ENCODE data around the gene TCF7L2. TPM values are rescaled to one million over a fixed set of nuclear protein-coding genes. Genes with fewer than 3 reads are reported as not detected.

The TCF7L2 gene
- total and polyA plus RNA-seq, 2 donors = 1.4 to 11.1 TPM

- H3K4me1 ChIP-seq (ENCODE audit: control insufficient read depth in 2 of 2, insufficient read depth in 2 of 2, low read length in 2 of 2) = no peaks in the 10 kb centered on the region
- no peak overlapping the region for H3K27ac ChIP-seq (ENCODE audit: low read depth in 1 of 2, low read length in 1 of 2)
- WGBS = 96% methylated on average over 10 of the region's 10 CpGs
- no peak overlapping the region for H3K4me3 ChIP-seq (ENCODE audit: low read length in 2 of 2)
- no peaks in the 10 kb centered on the region for H3K9me3 ChIP-seq (ENCODE audit: control insufficient read depth in 2 of 2, insufficient read depth in 1 of 2, low read length in 1 of 2)
- no peaks in the 10 kb centered on the region for H3K36me3 ChIP-seq (ENCODE audit: control insufficient read depth in 2 of 2, insufficient read depth in 2 of 2, low read length in 1 of 2)
- no peaks in the 10 kb centered on the region for H3K27me3 ChIP-seq (ENCODE audit: control insufficient read depth in 2 of 2, insufficient read depth in 1 of 2, low read length in 1 of 2)
- no peak for DNase-seq (ENCODE audit: low read depth in 6 of 9, low spot score in 9 of 9)
These were observed 165.5 kb downstream of the TCF7L2 start for GRCh38 chr10:113115556-113115955.

GRCh38 chr10:113118882-113119281 lies 168.8 kb downstream of the TCF7L2 start:
- H3K4me1 ChIP-seq (ENCODE audit: control insufficient read depth in 2 of 2, insufficient read depth in 2 of 2, low read length in 2 of 2) = no peaks in the 10 kb centered on the region
- no peak overlapping the region for H3K4me3 ChIP-seq (ENCODE audit: low read length in 2 of 2)
- H3K27me3 ChIP-seq (ENCODE audit: control insufficient read depth in 2 of 2, insufficient read depth in 1 of 2, low read length in 1 of 2) = no peaks in the 10 kb centered on the region
- no peaks in the 10 kb centered on the region for H3K36me3 ChIP-seq (ENCODE audit: control insufficient read depth in 2 of 2, insufficient read depth in 2 of 2, low read length in 1 of 2)
- no peaks in the 10 kb centered on the region for H3K9me3 ChIP-seq (ENCODE audit: control insufficient read depth in 2 of 2, insufficient read depth in 1 of 2, low read length in 1 of 2)
- DNase-seq (ENCODE audit: low read depth in 6 of 9, low spot score in 9 of 9) = no peak
- no peak overlapping the region for H3K27ac ChIP-seq (ENCODE audit: low read depth in 1 of 2, low read length in 1 of 2)
- 98% methylated on average over 15 of the region's 15 CpGs for WGBS

GRCh38 chr10:113119801-113120200 lies 169.8 kb downstream of the TCF7L2 start:
- Histone ChIP-seq H3K4me1 (ENCODE audit: control insufficient read depth in 2 of 2, insufficient read depth in 2 of 2, low read length in 2 of 2) (no peaks in the 10 kb centered on the region), H3K27me3 (ENCODE audit: control insufficient read depth in 2 of 2, insufficient read depth in 1 of 2, low read length in 1 of 2) (no peaks in the 10 kb centered on the region), H3K36me3 (ENCODE audit: control insufficient read depth in 2 of 2, insufficient read depth in 2 of 2, low read length in 1 of 2) (no peaks in the 10 kb centered on the region), H3K9me3 (ENCODE audit: control insufficient read depth in 2 of 2, insufficient read depth in 1 of 2, low read length in 1 of 2) (no peaks in the 10 kb centered on the region), H3K4me3 (ENCODE audit: low read length in 2 of 2) (no peak overlapping the region), H3K27ac (ENCODE audit: low read depth in 1 of 2, low read length in 1 of 2) (no peak overlapping the region)
- 98% methylated on average over 14 of the region's 14 CpGs for WGBS
- no peak for DNase-seq (ENCODE audit: low read depth in 6 of 9, low spot score in 9 of 9)

GRCh38 chr10:113121153-113121552 lies 171.1 kb downstream of the TCF7L2 start:
- H3K4me3 ChIP-seq (ENCODE audit: low read length in 2 of 2) = no peak overlapping the region
- H3K4me1 ChIP-seq (ENCODE audit: control insufficient read depth in 2 of 2, insufficient read depth in 2 of 2, low read length in 2 of 2) = peaks cover 0 to under 1% of the 10 kb centered on the region in 2 donors
- no peak for DNase-seq (ENCODE audit: low read depth in 6 of 9, low spot score in 9 of 9)
- WGBS = 71% methylated on average over 7 of the region's 7 CpGs
- peaks cover 0 to 6% of the 10 kb centered on the region in 2 donors for H3K27me3 ChIP-seq (ENCODE audit: control insufficient read depth in 2 of 2, insufficient read depth in 1 of 2, low read length in 1 of 2)
- H3K36me3 ChIP-seq (ENCODE audit: control insufficient read depth in 2 of 2, insufficient read depth in 2 of 2, low read length in 1 of 2) = no peaks in the 10 kb centered on the region
- H3K9me3 ChIP-seq (ENCODE audit: control insufficient read depth in 2 of 2, insufficient read depth in 1 of 2, low read length in 1 of 2) = no peaks in the 10 kb centered on the region
- no peak overlapping the region for H3K27ac ChIP-seq (ENCODE audit: low read depth in 1 of 2, low read length in 1 of 2)

- 98% methylated on average over 9 of the region's 9 CpGs for WGBS
- H3K27me3 ChIP-seq (ENCODE audit: control insufficient read depth in 2 of 2, insufficient read depth in 1 of 2, low read length in 1 of 2) = peaks cover 4 to 17% of the 10 kb centered on the region in 2 donors
- DNase-seq (ENCODE audit: low read depth in 6 of 9, low spot score in 9 of 9) = no peak
These were observed 172.9 kb downstream of the TCF7L2 start for GRCh38 chr10:113122947-113123346.

GRCh38 chr10:113124724-113125123 lies 174.7 kb downstream of the TCF7L2 start:
- Histone ChIP-seq H3K4me1 (ENCODE audit: control insufficient read depth in 2 of 2, insufficient read depth in 2 of 2, low read length in 2 of 2) (peaks cover 0 to 5% of the 10 kb centered on the region in 2 donors), H3K27ac (ENCODE audit: low read depth in 1 of 2, low read length in 1 of 2) (no peak overlapping the region), H3K4me3 (ENCODE audit: low read length in 2 of 2) (no peak overlapping the region), H3K27me3 (ENCODE audit: control insufficient read depth in 2 of 2, insufficient read depth in 1 of 2, low read length in 1 of 2) (peaks cover 4 to 17% of the 10 kb centered on the region in 2 donors), H3K36me3 (ENCODE audit: control insufficient read depth in 2 of 2, insufficient read depth in 2 of 2, low read length in 1 of 2) (no peaks in the 10 kb centered on the region), H3K9me3 (ENCODE audit: control insufficient read depth in 2 of 2, insufficient read depth in 1 of 2, low read length in 1 of 2) (no peaks in the 10 kb centered on the region)
- DNase-seq (ENCODE audit: low read depth in 6 of 9, low spot score in 9 of 9) = no peak
- 98% methylated on average over 11 of the region's 11 CpGs for WGBS

More at GRCh38 chr10:113122947-113123346, 172.9 kb downstream of the TCF7L2 start:
- H3K4me1 ChIP-seq (ENCODE audit: control insufficient read depth in 2 of 2, insufficient read depth in 2 of 2, low read length in 2 of 2) = peaks cover 0 to 5% of the 10 kb centered on the region in 2 donors
- no peak overlapping the region for H3K27ac ChIP-seq (ENCODE audit: low read depth in 1 of 2, low read length in 1 of 2)
- H3K36me3 ChIP-seq (ENCODE audit: control insufficient read depth in 2 of 2, insufficient read depth in 2 of 2, low read length in 1 of 2) = no peaks in the 10 kb centered on the region
- H3K4me3 ChIP-seq (ENCODE audit: low read length in 2 of 2) = no peak overlapping the region
- H3K9me3 ChIP-seq (ENCODE audit: control insufficient read depth in 2 of 2, insufficient read depth in 1 of 2, low read length in 1 of 2) = no peaks in the 10 kb centered on the region

- Histone ChIP-seq H3K9me3 (ENCODE audit: control insufficient read depth in 2 of 2, insufficient read depth in 1 of 2, low read length in 1 of 2) (no peaks in the 10 kb centered on the region), H3K4me1 (ENCODE audit: control insufficient read depth in 2 of 2, insufficient read depth in 2 of 2, low read length in 2 of 2) (peaks cover 0 to 5% of the 10 kb centered on the region in 2 donors), H3K4me3 (ENCODE audit: low read length in 2 of 2) (no peak overlapping the region), H3K36me3 (ENCODE audit: control insufficient read depth in 2 of 2, insufficient read depth in 2 of 2, low read length in 1 of 2) (no peaks in the 10 kb centered on the region), H3K27me3 (ENCODE audit: control insufficient read depth in 2 of 2, insufficient read depth in 1 of 2, low read length in 1 of 2) (peaks cover 4 to 17% of the 10 kb centered on the region in 2 donors), H3K27ac (ENCODE audit: low read depth in 1 of 2, low read length in 1 of 2) (no peak overlapping the region)
- DNase-seq (ENCODE audit: low read depth in 6 of 9, low spot score in 9 of 9) = no peak
- 97% methylated on average over 6 of the region's 6 CpGs for WGBS
These were observed 175.6 kb downstream of the TCF7L2 start for GRCh38 chr10:113125612-113126011.

- peak in 8 of 9 donors; percentile 27 to 77 (median 46) for DNase-seq (ENCODE audit: low read depth in 6 of 9, low spot score in 9 of 9)
- Histone ChIP-seq H3K9me3 (ENCODE audit: control insufficient read depth in 2 of 2, insufficient read depth in 1 of 2, low read length in 1 of 2) (no peaks in the 10 kb centered on the region), H3K4me3 (ENCODE audit: low read length in 2 of 2) (peak overlapping the region in 1 of 2 donors; percentile 24), H3K4me1 (ENCODE audit: control insufficient read depth in 2 of 2, insufficient read depth in 2 of 2, low read length in 2 of 2) (peaks cover 0 to 5% of the 10 kb centered on the region in 2 donors), H3K27me3 (ENCODE audit: control insufficient read depth in 2 of 2, insufficient read depth in 1 of 2, low read length in 1 of 2) (peaks cover 4 to 17% of the 10 kb centered on the region in 2 donors), H3K36me3 (ENCODE audit: control insufficient read depth in 2 of 2, insufficient read depth in 2 of 2, low read length in 1 of 2) (no peaks in the 10 kb centered on the region), H3K27ac (ENCODE audit: low read depth in 1 of 2, low read length in 1 of 2) (no peak overlapping the region)
- 11% methylated on average over 53 of the region's 53 CpGs for WGBS
These were observed 176.5 kb downstream of the TCF7L2 start for GRCh38 chr10:113126229-113127201.

GRCh38 chr10:113127261-113127900 lies 177.3 kb downstream of the TCF7L2 start:
- Histone ChIP-seq H3K36me3 (ENCODE audit: control insufficient read depth in 2 of 2, insufficient read depth in 2 of 2, low read length in 1 of 2) (no peaks in the 10 kb centered on the region), H3K9me3 (ENCODE audit: control insufficient read depth in 2 of 2, insufficient read depth in 1 of 2, low read length in 1 of 2) (no peaks in the 10 kb centered on the region), H3K4me1 (ENCODE audit: control insufficient read depth in 2 of 2, insufficient read depth in 2 of 2, low read length in 2 of 2) (peaks cover 0 to 5% of the 10 kb centered on the region in 2 donors), H3K27me3 (ENCODE audit: control insufficient read depth in 2 of 2, insufficient read depth in 1 of 2, low read length in 1 of 2) (peaks cover 4 to 17% of the 10 kb centered on the region in 2 donors), H3K27ac (ENCODE audit: low read depth in 1 of 2, low read length in 1 of 2) (no peak overlapping the region), H3K4me3 (ENCODE audit: low read length in 2 of 2) (no peak overlapping the region)
- DNase-seq (ENCODE audit: low read depth in 6 of 9, low spot score in 9 of 9) = no peak
- 96% methylated on average over 11 of the region's 11 CpGs for WGBS
